Thyroid gland (tissue), 4 donors: Measurements from ENCODE around the gene GHRHR. TPM values are rescaled to one million over a fixed set of nuclear protein-coding genes. Genes with fewer than 3 reads are reported as not detected.

Experiments
- DNase-seq, 2 donors: peaks; one replicate each; pipeline ENCODE4 v3.0.0-alpha.2; 2019
- H3K27ac ChIP-seq, 3 donors: fragments of 200-600 bp; sonication (generic); 1 replicate in 2 of 3; 2 replicates in 1 of 3; pipeline ENCODE4 v1.5.1; 2016 to 2019; ENCODE audit warnings: mild to moderate bottlenecking in 1 of 3, moderate library complexity in 1 of 3
- H3K27me3 ChIP-seq: fragments of 200-600 bp; sonication (generic); one replicate; pipeline ENCODE4 v1.5.1; 2019
- H3K36me3 ChIP-seq, 2 donors: fragments of 200-600 bp; sonication (generic); one replicate each; pipeline ENCODE4 v1.5.1; 2016 to 2019
- H3K4me1 ChIP-seq, 2 donors: fragments of 200-600 bp; sonication (generic); one replicate each; pipeline ENCODE4 v1.5.1; 2017 to 2019
- H3K4me3 ChIP-seq, 3 donors: fragments of 200-600 bp; sonication (generic); replicated peaks in 1 of 3; 1 replicate in 2 of 3; 2 replicates in 1 of 3; pipeline ENCODE4 v1.5.1; 2016; ENCODE audit warnings: mild to moderate bottlenecking in 1 of 3
- H3K9me3 ChIP-seq: fragments of 200-600 bp; sonication (generic); one replicate; pipeline ENCODE4 v1.5.1; 2017
- POLR2A ChIP-seq, 2 donors: fragments of 450-650 bp; IDR thresholded peaks; one replicate each; pipeline ENCODE4 v1.6.1; 2017; ENCODE audit warnings: antibody characterized with exemption in 2 of 2, mild to moderate bottlenecking in 2 of 2, moderate library complexity in 1 of 2
- WGBS, 2 donors: methylation state at CpG; one replicate each; pipeline ENCODE4 v1.1.5; 2017; 5-methylcytosine and 5-hydroxymethylcytosine counted together
- intact Hi-C: fragments of 100-400 bp; cut with DNase I; formaldehyde crosslinking; loops from one replicate; pipeline ENCODE4 v1.15.1; 2023
- total RNA-seq, 4 donors: library from RNA; depleted of rRNA; stranded (reverse); fragments of >200 nt; gene quantifications; one replicate each; pipeline ENCODE4 v1.2.3, GENCODE V29; 2016
- TF ChIP-seq, protein P1 (sequence below), 6 experiments: fragments of 200-600 bp in 3 of 6; fragments of 450-650 bp in 3 of 6; sonication (generic) in 3 of 6; IDR thresholded peaks; one replicate each; pipeline ENCODE4 v1.5.1; 2016 to 2019; ENCODE audit warnings: antibody characterized with exemption in 6 of 6, mild to moderate bottlenecking in 2 of 6, inconsistent platforms in 1 of 6, moderate library complexity in 1 of 6

GHRHR gene
- total RNA-seq, 4 donors from 2014 or later: 0.54 TPM; not detected in 3

DNA sequence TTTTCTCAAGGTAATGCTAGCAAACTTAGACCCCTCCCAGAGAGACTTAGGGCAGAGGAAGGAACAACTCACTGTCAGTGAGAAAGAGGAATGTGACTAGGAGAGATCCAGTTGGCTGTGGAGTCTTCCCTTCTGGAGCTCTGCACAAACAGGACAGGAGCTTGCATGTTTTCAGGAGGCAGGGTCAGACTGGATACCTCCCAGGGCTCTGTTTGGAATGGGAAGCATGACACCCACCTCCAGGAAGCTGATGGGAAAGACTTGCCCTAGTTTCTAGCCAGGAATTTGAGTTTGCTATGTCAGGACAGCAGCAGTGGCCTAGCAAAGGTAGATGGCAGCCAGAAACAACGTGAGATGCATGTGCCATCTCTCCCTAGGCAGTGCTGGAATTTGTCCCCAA lies 40.6 kb downstream of the GHRHR start:
- no peak overlapping the region for H3K27ac ChIP-seq
- no peaks in the 10 kb centered on the region for H3K4me1 ChIP-seq
- no peaks in the 10 kb centered on the region for H3K36me3 ChIP-seq
- no peak overlapping the region for H3K4me3 ChIP-seq
- 33 to 74% methylated on average over 1 of the region's 1 CpG for WGBS, 2 donors
- no peak for DNase-seq
- TF ChIP-seq POLR2A (IDR thresholded peaks at IDR 0.05): no peak
- TF ChIP-seq, protein P1, sequence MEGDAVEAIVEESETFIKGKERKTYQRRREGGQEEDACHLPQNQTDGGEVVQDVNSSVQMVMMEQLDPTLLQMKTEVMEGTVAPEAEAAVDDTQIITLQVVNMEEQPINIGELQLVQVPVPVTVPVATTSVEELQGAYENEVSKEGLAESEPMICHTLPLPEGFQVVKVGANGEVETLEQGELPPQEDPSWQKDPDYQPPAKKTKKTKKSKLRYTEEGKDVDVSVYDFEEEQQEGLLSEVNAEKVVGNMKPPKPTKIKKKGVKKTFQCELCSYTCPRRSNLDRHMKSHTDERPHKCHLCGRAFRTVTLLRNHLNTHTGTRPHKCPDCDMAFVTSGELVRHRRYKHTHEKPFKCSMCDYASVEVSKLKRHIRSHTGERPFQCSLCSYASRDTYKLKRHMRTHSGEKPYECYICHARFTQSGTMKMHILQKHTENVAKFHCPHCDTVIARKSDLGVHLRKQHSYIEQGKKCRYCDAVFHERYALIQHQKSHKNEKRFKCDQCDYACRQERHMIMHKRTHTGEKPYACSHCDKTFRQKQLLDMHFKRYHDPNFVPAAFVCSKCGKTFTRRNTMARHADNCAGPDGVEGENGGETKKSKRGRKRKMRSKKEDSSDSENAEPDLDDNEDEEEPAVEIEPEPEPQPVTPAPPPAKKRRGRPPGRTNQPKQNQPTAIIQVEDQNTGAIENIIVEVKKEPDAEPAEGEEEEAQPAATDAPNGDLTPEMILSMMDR (IDR thresholded peaks at IDR 0.05): no peak
- no peaks in the 10 kb centered on the region for H3K9me3 ChIP-seq
- intact Hi-C loops: no loop called here
- H3K27me3 ChIP-seq: no peaks in the 10 kb centered on the region

DNA sequence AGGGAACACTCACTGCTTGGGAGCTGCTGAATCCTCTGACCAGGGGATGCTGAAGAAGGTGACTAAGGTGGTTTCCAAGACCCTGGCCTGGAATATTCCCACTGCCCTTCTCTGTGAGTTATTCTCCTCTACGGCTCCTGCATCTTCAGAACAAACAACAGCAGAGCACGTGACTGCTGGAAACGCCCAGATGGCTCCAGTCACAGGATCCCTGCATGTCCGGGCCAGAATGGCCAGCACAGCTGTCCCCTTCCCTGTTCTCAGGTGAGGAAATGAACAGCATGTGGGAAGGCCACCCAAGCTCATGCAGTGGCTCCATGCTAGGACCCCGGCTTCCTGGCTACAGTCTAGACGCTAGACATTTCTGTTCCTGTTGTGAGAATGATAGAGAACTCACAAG lies 43.1 kb downstream of the GHRHR start:
- Histone ChIP-seq H3K27ac (no peak overlapping the region), H3K9me3 (no peaks in the 10 kb centered on the region), H3K4me1 (no peaks in the 10 kb centered on the region), H3K4me3 (no peak overlapping the region), H3K36me3 (no peaks in the 10 kb centered on the region), H3K27me3 (no peaks in the 10 kb centered on the region)
- 16 to 65% methylated on average over 2 to 5 of the region's 6 CpGs for WGBS, 2 donors
- intact Hi-C loops: no loop called here
- DNase-seq: no peak
- no peak for TF ChIP-seq POLR2A (IDR thresholded peaks at IDR 0.05)
- TF ChIP-seq, protein P1 (IDR thresholded peaks at IDR 0.05): no peak

DNA sequence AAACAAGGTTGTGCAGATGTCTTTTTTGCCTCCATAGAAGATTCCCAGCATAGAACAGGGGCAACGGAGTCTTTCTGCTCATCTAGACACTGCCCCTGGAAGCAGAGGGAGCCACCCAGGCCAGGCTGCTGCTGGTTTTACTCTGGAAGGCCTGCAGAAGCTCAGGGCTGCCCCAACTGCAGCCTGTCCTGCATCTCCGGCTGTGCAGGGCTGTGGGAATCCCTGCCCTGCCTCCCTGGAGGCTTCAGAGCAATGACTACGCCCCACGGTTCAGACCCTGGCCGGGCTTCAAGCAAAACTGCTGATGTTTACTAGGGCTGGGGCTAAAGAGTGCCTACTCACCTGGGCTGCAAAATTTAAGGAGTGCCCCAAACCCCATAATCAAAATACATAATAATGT lies 43.9 kb downstream of the GHRHR start:
- intact Hi-C loops: no loop called here
- no peaks in the 10 kb centered on the region for H3K27me3 ChIP-seq
- no peak for DNase-seq
- H3K4me1 ChIP-seq: no peaks in the 10 kb centered on the region
- no peak overlapping the region for H3K4me3 ChIP-seq
- no peak for TF ChIP-seq POLR2A (IDR thresholded peaks at IDR 0.05)
- TF ChIP-seq, protein P1 (IDR thresholded peaks at IDR 0.05): no peak
- no peaks in the 10 kb centered on the region for H3K36me3 ChIP-seq
- H3K27ac ChIP-seq: no peak overlapping the region
- WGBS, 2 donors: 77 to 78% methylated on average over 5 of the region's 5 CpGs
- H3K9me3 ChIP-seq: no peaks in the 10 kb centered on the region

DNA sequence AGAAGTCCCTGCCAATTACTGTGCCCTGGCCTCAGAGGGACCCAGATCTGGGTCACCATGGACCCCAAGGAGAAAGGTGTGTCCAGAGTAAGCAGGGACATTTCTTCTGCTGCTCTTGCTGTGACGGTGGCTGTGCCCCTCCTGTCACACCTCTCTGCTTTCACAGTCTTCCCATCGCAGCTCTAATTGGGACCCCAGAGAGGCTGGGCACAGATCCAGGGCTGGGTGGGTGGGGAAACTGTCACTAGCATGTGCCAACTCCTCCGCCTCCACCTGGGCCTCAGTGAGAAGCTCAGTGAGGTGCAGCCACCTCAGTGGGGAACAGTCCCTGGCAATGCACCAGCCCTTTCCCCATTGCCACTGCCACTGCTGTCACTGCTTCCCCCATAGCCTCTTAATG lies 51.1 kb downstream of the GHRHR start:
- WGBS, 2 donors: 45 to 57% methylated on average over 3 of the region's 3 CpGs

DNA sequence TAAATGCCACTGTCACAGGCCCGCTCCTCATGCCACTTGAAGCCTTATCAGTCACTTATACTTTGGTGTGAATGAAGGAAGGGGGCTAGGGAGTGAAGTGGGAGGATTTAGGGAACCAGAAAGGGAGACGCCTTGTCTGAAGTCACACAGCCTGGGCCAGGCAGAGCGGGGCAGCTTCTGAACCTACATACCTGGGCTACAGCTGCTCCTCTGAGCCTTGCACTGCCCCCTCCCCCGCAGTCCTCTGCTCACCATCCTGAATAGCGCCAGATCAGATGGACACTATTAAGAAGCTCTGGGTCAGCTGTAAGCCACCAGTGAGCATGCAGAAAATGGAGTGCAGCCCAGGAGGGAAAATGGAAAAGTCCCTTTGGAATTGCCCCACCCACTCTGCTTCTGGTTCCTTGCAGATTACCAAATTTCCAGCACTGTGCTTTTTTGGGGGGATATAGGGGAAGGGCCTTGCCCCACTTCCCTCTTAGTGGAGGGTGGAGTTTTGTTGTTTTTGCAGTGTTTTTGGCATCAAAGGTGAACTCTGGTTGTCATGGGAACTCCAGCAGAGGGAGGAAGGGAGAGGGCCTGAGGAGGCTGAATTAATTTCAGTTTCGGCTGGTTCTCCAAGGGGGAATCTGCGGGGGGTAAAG lies 53.4 kb downstream of the GHRHR start:
- H3K4me3 ChIP-seq: no peak overlapping the region
- TF ChIP-seq, protein P1 (IDR thresholded peaks at IDR 0.05): no peak
- no peak for TF ChIP-seq POLR2A (IDR thresholded peaks at IDR 0.05)
- no peaks in the 10 kb centered on the region for H3K4me1 ChIP-seq
- no peak overlapping the region for H3K27ac ChIP-seq
- H3K27me3 ChIP-seq: no peaks in the 10 kb centered on the region
- WGBS, 2 donors: 73% methylated on average over 7 of the region's 7 CpGs
- DNase-seq: no peak
- intact Hi-C loops: no loop called here
- no peaks in the 10 kb centered on the region for H3K9me3 ChIP-seq
- H3K36me3 ChIP-seq: no peaks in the 10 kb centered on the region

More for the DNA sequence above, 51.1 kb downstream of the GHRHR start:
- Histone ChIP-seq H3K36me3 (no peaks in the 10 kb centered on the region), H3K27ac (no peak overlapping the region), H3K4me3 (no peak overlapping the region), H3K9me3 (no peaks in the 10 kb centered on the region), H3K4me1 (no peaks in the 10 kb centered on the region), H3K27me3 (no peaks in the 10 kb centered on the region)
- intact Hi-C loops: no loop called here
- DNase-seq: no peak
- TF ChIP-seq POLR2A (IDR thresholded peaks at IDR 0.05): no peak
- TF ChIP-seq, protein P1 (IDR thresholded peaks at IDR 0.05): no peak
